ENCODE data around the gene DCTPP1. TPM values are rescaled to one million over a fixed set of nuclear protein-coding genes. Genes with fewer than 3 reads are reported as not detected.

Gene DCTPP1
- total and polyA plus RNA-seq, 12 donors, result 12.0 to 42.6 (median 29.7) TPM

GRCh38 chr16:30445149-30445407 is 15.2 kb upstream of the DCTPP1 start:
- Histone ChIP-seq H3K9me3 (no peaks in the 10 kb centered on the region), H3K27ac (peak overlapping the region; percentile 69 to 100 (median 96)), H3K27me3 (no peaks in the 10 kb centered on the region), H3K4me1 (peaks cover 2 to 36% (median 18%) of the 10 kb centered on the region in 9 donors), H3K4me3 (peak overlapping the region; percentile 70 to 98 (median 80)), H3K36me3 (peaks cover 0 to 22% (median 10%) of the 10 kb centered on the region in 9 donors)
- TF ChIP-seq, protein P1, sequence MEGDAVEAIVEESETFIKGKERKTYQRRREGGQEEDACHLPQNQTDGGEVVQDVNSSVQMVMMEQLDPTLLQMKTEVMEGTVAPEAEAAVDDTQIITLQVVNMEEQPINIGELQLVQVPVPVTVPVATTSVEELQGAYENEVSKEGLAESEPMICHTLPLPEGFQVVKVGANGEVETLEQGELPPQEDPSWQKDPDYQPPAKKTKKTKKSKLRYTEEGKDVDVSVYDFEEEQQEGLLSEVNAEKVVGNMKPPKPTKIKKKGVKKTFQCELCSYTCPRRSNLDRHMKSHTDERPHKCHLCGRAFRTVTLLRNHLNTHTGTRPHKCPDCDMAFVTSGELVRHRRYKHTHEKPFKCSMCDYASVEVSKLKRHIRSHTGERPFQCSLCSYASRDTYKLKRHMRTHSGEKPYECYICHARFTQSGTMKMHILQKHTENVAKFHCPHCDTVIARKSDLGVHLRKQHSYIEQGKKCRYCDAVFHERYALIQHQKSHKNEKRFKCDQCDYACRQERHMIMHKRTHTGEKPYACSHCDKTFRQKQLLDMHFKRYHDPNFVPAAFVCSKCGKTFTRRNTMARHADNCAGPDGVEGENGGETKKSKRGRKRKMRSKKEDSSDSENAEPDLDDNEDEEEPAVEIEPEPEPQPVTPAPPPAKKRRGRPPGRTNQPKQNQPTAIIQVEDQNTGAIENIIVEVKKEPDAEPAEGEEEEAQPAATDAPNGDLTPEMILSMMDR (IDR thresholded peaks at IDR 0.05), result no peak
- ATAC-seq (no peak), DNase-seq (no peak)
- intact Hi-C loops (cut with DNase I), result loop anchor here in 7 of 10 donors (2.0 to 10.0 kb wide), 8 partner anchors 80 to 247 kb away; partner anchors contain the start of genes ZNF768 (in 5 of the 7), ZNF688 (in 1 of the 7) and ZNF785 (in 1 of the 7)
- 31 to 33% methylated on average over 11 of the region's 11 CpGs for WGBS, 2 donors

- ATAC-seq (no peak), DNase-seq (no peak)
- H3K27me3 ChIP-seq, result no peaks in the 10 kb centered on the region
- no peaks in the 10 kb centered on the region for H3K9me3 ChIP-seq
- TF ChIP-seq, protein P1 (IDR thresholded peaks at IDR 0.05), result no peak
- H3K4me3 ChIP-seq, result peak overlapping the region; percentile 70 to 98 (median 80)
- peaks cover 0 to 22% (median 10%) of the 10 kb centered on the region in 9 donors for H3K36me3 ChIP-seq
- peak overlapping the region in 8 of 10 donors; percentile 92 to 100 (median 96) for H3K27ac ChIP-seq
- H3K4me1 ChIP-seq, result peaks cover 2 to 33% (median 18%) of the 10 kb centered on the region in 9 donors
- WGBS, 2 donors, result 95% methylated on average over 29 of the region's 29 CpGs
- intact Hi-C loops (cut with DNase I), result loop anchor here in 7 of 10 donors (2.0 to 10.0 kb wide), 8 partner anchors 80 to 248 kb away; partner anchors contain the start of genes ZNF768 (in 6 of the 7), ZNF688 (in 1 of the 7) and ZNF785 (in 1 of the 7)
Measured at GRCh38 chr16:30444231-30445148, 14.7 kb upstream of the DCTPP1 start.

DNA sequence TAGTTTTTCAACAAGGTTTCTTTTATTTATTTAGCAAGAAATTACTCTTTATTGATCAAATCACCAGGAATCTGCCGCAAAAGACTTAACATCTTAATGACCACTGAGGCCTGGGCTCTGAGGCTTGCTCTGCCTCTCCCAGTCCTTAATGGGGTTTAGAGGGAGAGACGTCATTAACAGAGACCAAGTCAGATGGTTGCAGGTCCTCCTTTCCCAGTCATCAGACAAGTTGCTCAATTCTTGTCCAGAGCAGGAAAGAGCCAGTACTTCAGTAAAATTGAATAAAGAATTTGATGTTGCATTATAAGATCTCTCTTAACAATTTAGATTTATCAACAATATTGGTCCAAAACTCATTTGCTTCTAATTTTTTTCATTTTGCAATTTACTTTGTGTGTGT is 13.8 kb upstream of the DCTPP1 start:
- 86 to 91% methylated on average over 2 of the region's 2 CpGs for WGBS, 2 donors
- intact Hi-C loops (cut with DNase I), result loop anchor here in 6 of 10 donors (2.0 to 10.0 kb wide), 6 partner anchors 81 to 191 kb away; partner anchors contain the start of genes ZNF768 (in 3 of the 6) and ZNF688 (in 1 of the 6)
- ATAC-seq, result no peak

More for the DNA sequence above, 13.8 kb upstream of the DCTPP1 start:
- Histone ChIP-seq H3K4me1 (peaks cover 2 to 33% (median 18%) of the 10 kb centered on the region in 9 donors), H3K27ac (no peak overlapping the region), H3K9me3 (no peaks in the 10 kb centered on the region), H3K27me3 (no peaks in the 10 kb centered on the region), H3K36me3 (peaks cover 0 to 22% (median 10%) of the 10 kb centered on the region in 9 donors), H3K4me3 (peak overlapping the region in 1 of 10 donors; percentile 98)
- no peak for DNase-seq
- TF ChIP-seq, protein P1 (IDR thresholded peaks at IDR 0.05), result no peak
